ENCODE measurements around the gene TXK. TPM values are rescaled to one million over a fixed set of nuclear protein-coding genes. Genes with fewer than 3 reads are reported as not detected.

Gene TXK
- total and polyA plus RNA-seq, 2 donors, result 6.9 to 24.7 TPM

- peak in 2 of 9 donors; percentile 33 to 60 for DNase-seq (ENCODE audit: low read depth in 6 of 9, low spot score in 9 of 9)
- H3K27me3 ChIP-seq (ENCODE audit: control insufficient read depth in 2 of 2, insufficient read depth in 1 of 2, low read length in 1 of 2), result no peaks in the 10 kb centered on the region
- WGBS, result 30% methylated on average over 9 of the region's 9 CpGs
- H3K4me3 ChIP-seq (ENCODE audit: low read length in 2 of 2), result no peak overlapping the region
- no peaks in the 10 kb centered on the region for H3K9me3 ChIP-seq (ENCODE audit: control insufficient read depth in 2 of 2, insufficient read depth in 1 of 2, low read length in 1 of 2)
- peaks cover 7 to 43% of the 10 kb centered on the region in 2 donors for H3K4me1 ChIP-seq (ENCODE audit: control insufficient read depth in 2 of 2, insufficient read depth in 2 of 2, low read length in 2 of 2)
- H3K27ac ChIP-seq (ENCODE audit: low read depth in 1 of 2, low read length in 1 of 2), result peak overlapping the region; percentile 43 to 85
- H3K36me3 ChIP-seq (ENCODE audit: control insufficient read depth in 2 of 2, insufficient read depth in 2 of 2, low read length in 1 of 2), result no peaks in the 10 kb centered on the region
Observed at GRCh38 chr4:48129307-48130014, 4.6 kb downstream of the TXK start.

GRCh38 chr4:48127682-48128404 is 6.2 kb downstream of the TXK start:
- Histone ChIP-seq H3K36me3 (ENCODE audit: control insufficient read depth in 2 of 2, insufficient read depth in 2 of 2, low read length in 1 of 2) (no peaks in the 10 kb centered on the region), H3K9me3 (ENCODE audit: control insufficient read depth in 2 of 2, insufficient read depth in 1 of 2, low read length in 1 of 2) (no peaks in the 10 kb centered on the region), H3K4me3 (ENCODE audit: low read length in 2 of 2) (no peak overlapping the region), H3K27me3 (ENCODE audit: control insufficient read depth in 2 of 2, insufficient read depth in 1 of 2, low read length in 1 of 2) (no peaks in the 10 kb centered on the region), H3K4me1 (ENCODE audit: control insufficient read depth in 2 of 2, insufficient read depth in 2 of 2, low read length in 2 of 2) (peaks cover 2 to 37% of the 10 kb centered on the region in 2 donors), H3K27ac (ENCODE audit: low read depth in 1 of 2, low read length in 1 of 2) (no peak overlapping the region)
- WGBS, result 35% methylated on average over 13 of the region's 13 CpGs
- DNase-seq (ENCODE audit: low read depth in 6 of 9, low spot score in 9 of 9), result peak in 4 of 9 donors; percentile 54 to 81 (median 72)

DNA sequence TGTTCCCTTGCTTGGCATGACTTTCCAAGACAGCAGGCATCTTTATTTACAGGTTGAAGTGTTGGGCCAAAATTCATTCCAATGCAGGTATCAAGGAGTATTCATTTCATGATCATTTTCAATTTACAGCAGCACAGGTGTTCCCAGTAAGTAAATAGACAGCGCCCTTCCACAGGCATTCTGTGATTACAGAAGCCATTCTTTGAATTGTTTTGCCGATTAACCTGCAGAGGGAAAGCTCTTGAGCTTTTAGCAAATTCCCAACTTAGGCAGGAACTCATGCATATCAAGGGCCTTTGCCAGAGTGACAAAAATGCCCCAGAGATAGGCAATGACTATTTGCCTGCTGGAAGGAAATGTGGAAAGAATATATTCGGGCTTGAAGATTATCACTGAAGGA is 6.8 kb downstream of the TXK start:
- Histone ChIP-seq H3K9me3 (ENCODE audit: control insufficient read depth in 2 of 2, insufficient read depth in 1 of 2, low read length in 1 of 2) (no peaks in the 10 kb centered on the region), H3K36me3 (ENCODE audit: control insufficient read depth in 2 of 2, insufficient read depth in 2 of 2, low read length in 1 of 2) (no peaks in the 10 kb centered on the region), H3K4me3 (ENCODE audit: low read length in 2 of 2) (no peak overlapping the region), H3K27me3 (ENCODE audit: control insufficient read depth in 2 of 2, insufficient read depth in 1 of 2, low read length in 1 of 2) (no peaks in the 10 kb centered on the region), H3K27ac (ENCODE audit: low read depth in 1 of 2, low read length in 1 of 2) (no peak overlapping the region), H3K4me1 (ENCODE audit: control insufficient read depth in 2 of 2, insufficient read depth in 2 of 2, low read length in 2 of 2) (peaks cover 2 to 34% of the 10 kb centered on the region in 2 donors)
- DNase-seq (ENCODE audit: low read depth in 6 of 9, low spot score in 9 of 9), result no peak
- WGBS, result 74% methylated on average over 3 of the region's 3 CpGs

DNA sequence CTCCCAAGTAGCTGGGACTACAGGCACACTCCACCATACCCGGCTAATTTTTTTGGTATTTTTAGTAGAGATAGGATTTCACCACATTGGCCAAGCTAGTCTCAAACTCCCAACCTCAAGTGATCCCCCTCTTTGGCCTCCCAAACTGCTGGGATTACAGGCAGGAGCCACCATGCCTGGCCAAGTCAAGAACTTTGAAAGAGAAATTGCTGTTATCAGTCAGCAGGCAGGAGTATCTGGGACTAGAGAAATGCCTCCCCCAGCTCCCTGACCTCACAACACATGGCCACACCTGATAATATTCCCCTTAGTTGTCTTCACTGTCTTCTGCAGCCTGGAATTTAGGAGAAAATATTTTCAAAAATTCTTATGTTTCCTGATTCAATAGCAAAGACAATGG is 7.4 kb downstream of the TXK start:
- H3K27me3 ChIP-seq (ENCODE audit: control insufficient read depth in 2 of 2, insufficient read depth in 1 of 2, low read length in 1 of 2), result no peaks in the 10 kb centered on the region
- 98% methylated on average over 1 of the region's 1 CpG for WGBS
- no peaks in the 10 kb centered on the region for H3K9me3 ChIP-seq (ENCODE audit: control insufficient read depth in 2 of 2, insufficient read depth in 1 of 2, low read length in 1 of 2)
- peaks cover 2 to 32% of the 10 kb centered on the region in 2 donors for H3K4me1 ChIP-seq (ENCODE audit: control insufficient read depth in 2 of 2, insufficient read depth in 2 of 2, low read length in 2 of 2)
- no peak overlapping the region for H3K27ac ChIP-seq (ENCODE audit: low read depth in 1 of 2, low read length in 1 of 2)
- DNase-seq (ENCODE audit: low read depth in 6 of 9, low spot score in 9 of 9), result no peak
- H3K4me3 ChIP-seq (ENCODE audit: low read length in 2 of 2), result no peak overlapping the region
- no peaks in the 10 kb centered on the region for H3K36me3 ChIP-seq (ENCODE audit: control insufficient read depth in 2 of 2, insufficient read depth in 2 of 2, low read length in 1 of 2)

GRCh38 chr4:48124870-48125269 is 9.2 kb downstream of the TXK start:
- Histone ChIP-seq H3K36me3 (ENCODE audit: control insufficient read depth in 2 of 2, insufficient read depth in 2 of 2, low read length in 1 of 2) (no peaks in the 10 kb centered on the region), H3K9me3 (ENCODE audit: control insufficient read depth in 2 of 2, insufficient read depth in 1 of 2, low read length in 1 of 2) (no peaks in the 10 kb centered on the region), H3K4me1 (ENCODE audit: control insufficient read depth in 2 of 2, insufficient read depth in 2 of 2, low read length in 2 of 2) (peaks cover 2 to 23% of the 10 kb centered on the region in 2 donors), H3K27me3 (ENCODE audit: control insufficient read depth in 2 of 2, insufficient read depth in 1 of 2, low read length in 1 of 2) (no peaks in the 10 kb centered on the region), H3K27ac (ENCODE audit: low read depth in 1 of 2, low read length in 1 of 2) (no peak overlapping the region), H3K4me3 (ENCODE audit: low read length in 2 of 2) (no peak overlapping the region)
- 95% methylated on average over 2 of the region's 2 CpGs for WGBS
- no peak for DNase-seq (ENCODE audit: low read depth in 6 of 9, low spot score in 9 of 9)

DNA sequence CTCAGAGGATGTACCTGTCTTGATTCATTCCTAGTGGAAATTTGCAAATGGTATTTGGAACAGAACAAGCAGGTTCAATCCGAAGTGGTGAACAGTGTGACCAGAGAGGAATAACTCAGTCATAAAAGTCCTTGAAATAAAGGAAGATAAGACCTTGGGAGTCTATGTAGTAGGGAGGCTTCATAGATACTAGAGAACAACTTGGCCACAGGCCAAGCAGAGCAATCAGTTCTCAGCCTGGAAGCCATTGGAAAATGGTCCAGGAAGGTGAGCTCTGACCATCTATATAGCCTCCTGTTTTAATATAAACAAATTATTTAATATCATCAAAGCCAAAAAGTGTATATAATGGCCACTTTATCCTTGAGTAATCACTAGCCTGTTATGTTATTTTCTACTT is 11.3 kb downstream of the TXK start:
- no peak overlapping the region for H3K27ac ChIP-seq (ENCODE audit: low read depth in 1 of 2, low read length in 1 of 2)
- 95% methylated on average over 1 of the region's 1 CpG for WGBS
- H3K27me3 ChIP-seq (ENCODE audit: control insufficient read depth in 2 of 2, insufficient read depth in 1 of 2, low read length in 1 of 2), result no peaks in the 10 kb centered on the region
- peaks cover 2 to 9% of the 10 kb centered on the region in 2 donors for H3K4me1 ChIP-seq (ENCODE audit: control insufficient read depth in 2 of 2, insufficient read depth in 2 of 2, low read length in 2 of 2)
- DNase-seq (ENCODE audit: low read depth in 6 of 9, low spot score in 9 of 9), result no peak
- no peaks in the 10 kb centered on the region for H3K36me3 ChIP-seq (ENCODE audit: control insufficient read depth in 2 of 2, insufficient read depth in 2 of 2, low read length in 1 of 2)
- no peak overlapping the region for H3K4me3 ChIP-seq (ENCODE audit: low read length in 2 of 2)
- no peaks in the 10 kb centered on the region for H3K9me3 ChIP-seq (ENCODE audit: control insufficient read depth in 2 of 2, insufficient read depth in 1 of 2, low read length in 1 of 2)

GRCh38 chr4:48121180-48121579 is 12.9 kb downstream of the TXK start:
- DNase-seq (ENCODE audit: low read depth in 6 of 9, low spot score in 9 of 9), result no peak

GRCh38 chr4:48120132-48120531 is 13.9 kb downstream of the TXK start:
- Histone ChIP-seq H3K9me3 (ENCODE audit: control insufficient read depth in 2 of 2, insufficient read depth in 1 of 2, low read length in 1 of 2) (no peaks in the 10 kb centered on the region), H3K36me3 (ENCODE audit: control insufficient read depth in 2 of 2, insufficient read depth in 2 of 2, low read length in 1 of 2) (no peaks in the 10 kb centered on the region), H3K27ac (ENCODE audit: low read depth in 1 of 2, low read length in 1 of 2) (no peak overlapping the region), H3K4me3 (ENCODE audit: low read length in 2 of 2) (no peak overlapping the region), H3K27me3 (ENCODE audit: control insufficient read depth in 2 of 2, insufficient read depth in 1 of 2, low read length in 1 of 2) (no peaks in the 10 kb centered on the region), H3K4me1 (ENCODE audit: control insufficient read depth in 2 of 2, insufficient read depth in 2 of 2, low read length in 2 of 2) (no peaks in the 10 kb centered on the region)
- WGBS, result 91% methylated on average over 13 of the region's 13 CpGs
- DNase-seq (ENCODE audit: low read depth in 6 of 9, low spot score in 9 of 9), result no peak

More at GRCh38 chr4:48121180-48121579, 12.9 kb downstream of the TXK start:
- 98% methylated on average over 2 of the region's 2 CpGs for WGBS
- H3K27me3 ChIP-seq (ENCODE audit: control insufficient read depth in 2 of 2, insufficient read depth in 1 of 2, low read length in 1 of 2), result no peaks in the 10 kb centered on the region
- H3K36me3 ChIP-seq (ENCODE audit: control insufficient read depth in 2 of 2, insufficient read depth in 2 of 2, low read length in 1 of 2), result no peaks in the 10 kb centered on the region
- H3K4me3 ChIP-seq (ENCODE audit: low read length in 2 of 2), result no peak overlapping the region
- H3K4me1 ChIP-seq (ENCODE audit: control insufficient read depth in 2 of 2, insufficient read depth in 2 of 2, low read length in 2 of 2), result no peaks in the 10 kb centered on the region
- no peak overlapping the region for H3K27ac ChIP-seq (ENCODE audit: low read depth in 1 of 2, low read length in 1 of 2)
- H3K9me3 ChIP-seq (ENCODE audit: control insufficient read depth in 2 of 2, insufficient read depth in 1 of 2, low read length in 1 of 2), result no peaks in the 10 kb centered on the region

DNA sequence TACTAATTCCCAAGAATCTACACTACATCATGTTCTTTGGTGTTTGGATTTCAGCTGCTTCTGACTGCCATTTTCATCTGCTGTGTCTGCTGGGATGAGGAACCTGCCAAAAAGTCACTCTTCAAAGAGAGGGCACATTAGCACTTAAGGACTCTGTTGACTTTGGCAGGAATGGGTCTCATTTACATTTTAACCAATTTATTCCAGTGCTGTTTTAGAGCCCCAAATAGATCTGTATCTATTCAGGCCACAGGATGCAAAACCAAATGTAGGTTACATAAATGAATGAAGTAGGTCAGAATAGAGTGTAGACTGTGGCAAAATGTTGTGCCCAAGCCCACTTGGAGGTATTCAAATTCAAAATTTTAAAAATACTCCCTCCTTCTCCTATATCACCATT is 14.4 kb downstream of the TXK start:
- Histone ChIP-seq H3K27ac (ENCODE audit: low read depth in 1 of 2, low read length in 1 of 2) (no peak overlapping the region), H3K36me3 (ENCODE audit: control insufficient read depth in 2 of 2, insufficient read depth in 2 of 2, low read length in 1 of 2) (no peaks in the 10 kb centered on the region), H3K9me3 (ENCODE audit: control insufficient read depth in 2 of 2, insufficient read depth in 1 of 2, low read length in 1 of 2) (no peaks in the 10 kb centered on the region), H3K27me3 (ENCODE audit: control insufficient read depth in 2 of 2, insufficient read depth in 1 of 2, low read length in 1 of 2) (no peaks in the 10 kb centered on the region), H3K4me3 (ENCODE audit: low read length in 2 of 2) (no peak overlapping the region), H3K4me1 (ENCODE audit: control insufficient read depth in 2 of 2, insufficient read depth in 2 of 2, low read length in 2 of 2) (no peaks in the 10 kb centered on the region)
- no peak for DNase-seq (ENCODE audit: low read depth in 6 of 9, low spot score in 9 of 9)
